Neural progenitor cell (in vitro differentiated cells): Measurements from ENCODE around the gene MEGF6. TPM values are rescaled to one million over a fixed set of nuclear protein-coding genes. Genes with fewer than 3 reads are reported as not detected.

Experiments used
- DNase-seq: peaks from one replicate; pipeline ENCODE4 v3.0.0-alpha.2; 2016; ENCODE audit warnings: low spot score
- H2AFZ ChIP-seq: fragments of 200-600 bp; sonication (generic); replicated peaks from 2 replicates; pipeline ENCODE4 v1.6.1; 2016; ENCODE audit warnings: antibody characterized with exemption
- H3F3A ChIP-seq: fragments of 200-600 bp; sonication (generic); 2 replicates; pipeline ENCODE4 v1.6.1; 2016; ENCODE audit warnings: antibody characterized with exemption, low read depth
- H3K27ac ChIP-seq: fragments of 200-600 bp; sonication (generic); 2 replicates; pipeline ENCODE4 v1.5.1; 2016; ENCODE audit warnings: mild to moderate bottlenecking
- H3K27me3 ChIP-seq: fragments of 200-600 bp; sonication (generic); 2 replicates; pipeline ENCODE4 v1.6.1; 2016; ENCODE audit warnings: mild to moderate bottlenecking, moderate library complexity
- H3K36me3 ChIP-seq: fragments of 200-600 bp; sonication (generic); 2 replicates; pipeline ENCODE4 v1.5.1; 2016
- H3K4me1 ChIP-seq: fragments of 200-600 bp; sonication (generic); 2 replicates; pipeline ENCODE4 v1.6.1; 2016; ENCODE audit warnings: mixed run types
- H3K4me2 ChIP-seq: fragments of 200-600 bp; sonication (generic); 2 replicates; pipeline ENCODE4 v1.6.1; 2016
- H3K4me3 ChIP-seq: fragments of 200-600 bp; sonication (generic); 2 replicates; pipeline ENCODE4 v1.5.1; 2016
- H3K79me2 ChIP-seq: fragments of 200-600 bp; sonication (generic); 2 replicates; pipeline ENCODE4 v1.6.1; 2016; ENCODE audit warnings: low read depth
- H3K9ac ChIP-seq: fragments of 200-600 bp; sonication (generic); 2 replicates; pipeline ENCODE4 v1.6.1; 2016
- H3K9me3 ChIP-seq: fragments of 200-600 bp; sonication (generic); 2 replicates; pipeline ENCODE4 v1.5.1; 2016; ENCODE audit warnings: low read depth
- H4K20me1 ChIP-seq: fragments of 200-600 bp; sonication (generic); 2 replicates; pipeline ENCODE4 v1.6.1; 2016; ENCODE audit warnings: low read depth
- H3K27ac Mint-ChIP-seq: 3 replicates; pipeline ENCODE4 v1.8.0; 2021; ENCODE audit warnings: mixed read lengths
- H3K27me3 Mint-ChIP-seq: 2 replicates; pipeline ENCODE4 v1.8.0; 2022; ENCODE audit warnings: low read depth, mild to moderate bottlenecking, inconsistent platforms, moderate library complexity, mixed read lengths; ENCODE audit not compliant: insufficient read depth
- H3K36me3 Mint-ChIP-seq: 3 replicates; pipeline ENCODE4 v1.8.0; 2021; ENCODE audit warnings: mixed read lengths
- H3K4me1 Mint-ChIP-seq: 3 replicates; pipeline ENCODE4 v1.8.0; 2021; ENCODE audit warnings: mixed read lengths
- H3K4me3 Mint-ChIP-seq: 3 replicates; pipeline ENCODE4 v1.8.0; 2021; ENCODE audit warnings: mild to moderate bottlenecking, moderate library complexity, mixed read lengths
- H3K9me3 Mint-ChIP-seq: 3 replicates; pipeline ENCODE4 v1.8.0; 2020; ENCODE audit warnings: mixed read lengths
- CTCF ChIP-seq: fragments of 200-600 bp; sonication (generic); IDR thresholded peaks from 2 replicates; pipeline ENCODE4 v1.5.1; 2017; ENCODE audit warnings: antibody characterized with exemption, mild to moderate bottlenecking
- EZH2 ChIP-seq: fragments of 200-600 bp; sonication (generic); IDR thresholded peaks from 2 replicates; pipeline ENCODE4 v1.6.1; 2017; ENCODE audit warnings: antibody characterized with exemption, mild to moderate bottlenecking, moderate library complexity
- EZH2phosphoT487 ChIP-seq: fragments of 200-600 bp; sonication (generic); IDR thresholded peaks from 2 replicates; pipeline ENCODE4 v1.6.1; 2017; ENCODE audit warnings: antibody characterized with exemption
- total RNA-seq: library from RNA; depleted of rRNA; stranded (reverse); fragments of >200 nt; gene quantifications from 2 replicates; pipeline ENCODE4 v1.2.3, GENCODE V29; 2015; ENCODE audit warnings: low replicate concordance

The MEGF6 gene
- total RNA-seq, 1 donor from 2014 or later: 1.7 TPM

GRCh38 chr1:3590951-3591865 is 20.1 kb downstream of the MEGF6 start:
- Histone ChIP-seq H3K4me2 (no peak overlapping the region), H3K4me3 (no peak overlapping the region), H3K79me2 (no peaks in the 10 kb centered on the region), H2AFZ (no peak overlapping the region), H3F3A (peaks cover under 1% of the 10 kb centered on the region), H3K9ac (no peak overlapping the region), H3K27ac (no peak overlapping the region), H3K27me3 (no peaks in the 10 kb centered on the region), H3K36me3 (no peaks in the 10 kb centered on the region), H4K20me1 (no peaks in the 10 kb centered on the region), H3K9me3 (no peaks in the 10 kb centered on the region), H3K4me1 (peaks cover 23% of the 10 kb centered on the region)
- Mint-ChIP-seq H3K27me3 (no peaks in the 10 kb centered on the region), H3K4me1 (peaks cover 45% of the 10 kb centered on the region), H3K36me3 (no peaks in the 10 kb centered on the region), H3K4me3 (peak overlapping the region; percentile 75), H3K9me3 (no peaks in the 10 kb centered on the region), H3K27ac (peak overlapping the region; percentile 97)
- no peak for DNase-seq
- TF ChIP-seq CTCF: peak; percentile 36
- no peak for TF ChIP-seq EZH2phosphoT487

- Histone ChIP-seq H4K20me1 (no peaks in the 10 kb centered on the region), H3K9me3 (no peaks in the 10 kb centered on the region), H3K27ac (peak overlapping the region; percentile 64), H3K36me3 (no peaks in the 10 kb centered on the region), H3K4me3 (no peak overlapping the region), H3K4me2 (peak overlapping the region; percentile 27), H3K27me3 (no peaks in the 10 kb centered on the region), H3K4me1 (peaks cover 23% of the 10 kb centered on the region), H3K79me2 (no peaks in the 10 kb centered on the region), H2AFZ (no peak overlapping the region), H3F3A (peaks cover 4% of the 10 kb centered on the region), H3K9ac (no peak overlapping the region)
- Mint-ChIP-seq H3K27me3 (no peaks in the 10 kb centered on the region), H3K4me1 (peaks cover 45% of the 10 kb centered on the region), H3K36me3 (no peaks in the 10 kb centered on the region), H3K27ac (peak overlapping the region; percentile 97), H3K4me3 (peak overlapping the region; percentile 75), H3K9me3 (no peaks in the 10 kb centered on the region)
- TF ChIP-seq EZH2 (no peak), EZH2phosphoT487 (no peak), CTCF (no peak)
- DNase-seq: no peak
These were observed 21.1 kb downstream of the MEGF6 start for GRCh38 chr1:3590139-3590763.

- Histone ChIP-seq H3K27me3 (no peaks in the 10 kb centered on the region), H3K4me3 (no peak overlapping the region), H3K27ac (no peak overlapping the region), H3F3A (peaks cover 4% of the 10 kb centered on the region), H2AFZ (no peak overlapping the region), H4K20me1 (no peaks in the 10 kb centered on the region), H3K4me2 (no peak overlapping the region), H3K79me2 (no peaks in the 10 kb centered on the region), H3K9me3 (no peaks in the 10 kb centered on the region), H3K4me1 (peaks cover 17% of the 10 kb centered on the region), H3K36me3 (no peaks in the 10 kb centered on the region), H3K9ac (no peak overlapping the region)
- peaks cover 2% of the 10 kb centered on the region for H3K9me3 Mint-ChIP-seq
- H3K4me1 Mint-ChIP-seq: peaks cover 32% of the 10 kb centered on the region
- H3K27me3 Mint-ChIP-seq: no peaks in the 10 kb centered on the region
- no peak overlapping the region for H3K4me3 Mint-ChIP-seq
- TF ChIP-seq EZH2: no peak
- TF ChIP-seq EZH2phosphoT487: no peak
- TF ChIP-seq CTCF: no peak
- no peak overlapping the region for H3K27ac Mint-ChIP-seq
- no peaks in the 10 kb centered on the region for H3K36me3 Mint-ChIP-seq
- no peak for DNase-seq
These were observed 22.9 kb downstream of the MEGF6 start for GRCh38 chr1:3588395-3588794.
